ENCODE results near the gene EGLN2. TPM values are rescaled to one million over a fixed set of nuclear protein-coding genes. Genes with fewer than 3 reads are reported as not detected.
"Not testable (repeated sequence)": the region's sequence is repeated elsewhere in the genome, so short reads cannot be mapped to it uniquely, and the experiment has no call there.

The EGLN2 gene
- total RNA-seq, 2 experiments from 2014 or later, result 87.4 to 90.1 TPM

DNA sequence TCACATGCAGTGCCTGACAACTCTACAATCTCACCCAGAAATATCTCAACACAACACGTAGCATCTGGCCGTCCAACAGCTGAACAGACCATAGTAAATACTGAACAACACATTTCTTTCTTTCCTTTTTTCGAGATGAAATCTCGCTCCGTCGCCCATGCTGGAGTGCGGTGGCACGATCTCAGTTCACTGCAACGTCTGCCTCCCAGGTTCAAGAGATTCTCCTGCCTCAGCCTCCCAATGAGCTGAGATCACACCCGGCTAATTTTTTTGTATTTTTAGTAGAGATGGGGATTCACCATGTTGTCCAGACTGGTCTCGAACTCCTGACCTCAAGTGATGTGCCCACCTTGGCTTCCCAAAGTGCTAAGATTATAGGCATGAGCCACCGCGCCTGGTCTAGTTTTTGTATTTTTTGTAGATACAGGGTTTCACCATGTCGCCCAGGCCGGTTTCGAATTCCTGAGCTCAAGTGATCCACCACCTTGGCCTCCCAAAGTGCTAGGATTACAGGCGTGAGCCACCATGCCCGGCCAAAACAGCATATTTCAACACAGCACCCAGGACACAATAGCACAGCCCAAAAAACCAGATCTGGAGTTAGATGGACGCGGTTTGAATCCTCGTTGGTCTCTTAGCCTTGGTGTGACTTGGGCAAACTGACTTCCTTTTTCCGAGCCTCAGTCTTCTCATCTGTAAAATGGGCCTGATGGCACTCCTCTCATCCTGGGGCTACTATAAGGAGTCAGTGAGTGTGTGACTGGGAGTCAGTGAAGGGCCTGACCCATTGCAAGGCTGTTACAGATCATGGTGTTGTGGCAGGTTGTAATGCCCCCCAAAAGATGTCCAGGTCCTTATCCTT, 28.6 kb downstream of the EGLN2 start:
- Mint-ChIP-seq H3K27me3 (no peaks in the 10 kb centered on the region), H3K36me3 (ENCODE audit: low read depth) (peaks cover 4% of the 10 kb centered on the region), H3K4me3 (no peak overlapping the region), H3K4me1 (ENCODE audit: low read depth) (peaks cover 21% of the 10 kb centered on the region), H3K27ac (no peak overlapping the region), H3K9me3 (no peaks in the 10 kb centered on the region)
- DNase-seq (no peak), ATAC-seq (no peak)
- ChIA-PET POLR2A (no interaction called here), CTCF (interaction anchor here (1.5 to 2.0 kb wide), 2 partner anchors 21 to 164 kb away, joined by 4 read pairs; no protein-coding TSS in a partner anchor)
- intact Hi-C loops (cut with micrococcal nuclease), result no loop called here
- TF ChIP-seq, protein P1, sequence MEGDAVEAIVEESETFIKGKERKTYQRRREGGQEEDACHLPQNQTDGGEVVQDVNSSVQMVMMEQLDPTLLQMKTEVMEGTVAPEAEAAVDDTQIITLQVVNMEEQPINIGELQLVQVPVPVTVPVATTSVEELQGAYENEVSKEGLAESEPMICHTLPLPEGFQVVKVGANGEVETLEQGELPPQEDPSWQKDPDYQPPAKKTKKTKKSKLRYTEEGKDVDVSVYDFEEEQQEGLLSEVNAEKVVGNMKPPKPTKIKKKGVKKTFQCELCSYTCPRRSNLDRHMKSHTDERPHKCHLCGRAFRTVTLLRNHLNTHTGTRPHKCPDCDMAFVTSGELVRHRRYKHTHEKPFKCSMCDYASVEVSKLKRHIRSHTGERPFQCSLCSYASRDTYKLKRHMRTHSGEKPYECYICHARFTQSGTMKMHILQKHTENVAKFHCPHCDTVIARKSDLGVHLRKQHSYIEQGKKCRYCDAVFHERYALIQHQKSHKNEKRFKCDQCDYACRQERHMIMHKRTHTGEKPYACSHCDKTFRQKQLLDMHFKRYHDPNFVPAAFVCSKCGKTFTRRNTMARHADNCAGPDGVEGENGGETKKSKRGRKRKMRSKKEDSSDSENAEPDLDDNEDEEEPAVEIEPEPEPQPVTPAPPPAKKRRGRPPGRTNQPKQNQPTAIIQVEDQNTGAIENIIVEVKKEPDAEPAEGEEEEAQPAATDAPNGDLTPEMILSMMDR (IDR thresholded peaks at IDR 0.05), result no peak

DNA sequence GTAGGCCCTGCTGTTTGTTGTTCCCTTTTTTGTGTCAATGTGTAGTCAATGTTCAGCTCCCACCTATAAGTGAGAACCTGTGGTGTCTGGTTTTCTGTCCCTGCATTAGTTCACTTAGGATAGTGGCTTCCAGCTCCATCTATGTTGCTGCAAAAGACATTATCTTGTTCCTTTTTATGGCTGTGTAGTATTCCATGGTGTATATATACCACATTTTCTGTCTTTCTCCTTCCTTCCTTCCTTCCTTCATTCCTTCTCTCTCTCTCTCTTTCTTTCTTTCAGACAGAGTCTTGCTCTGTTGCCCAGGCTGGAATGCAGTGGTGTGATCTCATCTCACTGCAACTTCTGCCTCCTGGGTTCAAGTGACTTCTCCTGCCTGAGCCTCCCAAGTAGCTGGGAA, 30.2 kb downstream of the EGLN2 start:
- Mint-ChIP-seq H3K4me3 (no peak overlapping the region), H3K9me3 (no peaks in the 10 kb centered on the region)
- no peak for ATAC-seq

DNA sequence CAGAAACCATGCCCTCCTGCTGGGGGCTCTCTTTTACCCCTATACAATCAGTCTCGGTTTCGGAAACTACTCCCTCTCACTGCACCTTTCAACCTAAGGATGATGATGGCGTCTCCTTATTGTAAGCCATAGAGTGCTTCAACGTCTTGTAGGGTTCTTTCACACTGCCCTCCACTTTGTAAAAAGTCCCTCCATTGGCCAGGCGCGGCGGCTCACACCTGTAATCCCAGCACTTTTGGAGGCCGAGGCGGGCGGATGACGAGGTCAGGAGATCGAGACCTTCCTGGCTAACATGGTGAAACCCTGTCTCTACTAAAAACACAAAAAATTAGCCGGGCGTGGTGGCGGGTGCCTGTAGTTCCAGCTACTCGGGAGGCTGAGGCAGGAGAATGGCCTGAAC, 31.8 kb downstream of the EGLN2 start:
- CTCF ChIA-PET; ATAC-seq; intact Hi-C loops (cut with micrococcal nuclease); H3K27me3 Mint-ChIP-seq; H3K36me3 Mint-ChIP-seq (ENCODE audit: low read depth); H3K4me3 Mint-ChIP-seq; H3K27ac Mint-ChIP-seq; DNase-seq; POLR2A ChIA-PET; H3K9me3 Mint-ChIP-seq: not testable (repeated sequence)
- peaks cover 27% of the 10 kb centered on the region for H3K4me1 Mint-ChIP-seq (ENCODE audit: low read depth)

More for the DNA sequence above, 30.2 kb downstream of the EGLN2 start:
- ChIA-PET CTCF (interaction anchor here (1.0 to 2.0 kb wide), 2 partner anchors 146 to 166 kb away, joined by 3 to 4 read pairs; no protein-coding TSS in a partner anchor), POLR2A (no interaction called here)
- intact Hi-C loops (cut with micrococcal nuclease), result no loop called here
- no peak for DNase-seq
- TF ChIP-seq, protein P1 (IDR thresholded peaks at IDR 0.05), result no peak
- H3K4me1 Mint-ChIP-seq (ENCODE audit: low read depth), result peaks cover 32% of the 10 kb centered on the region
- H3K27ac Mint-ChIP-seq, result no peak overlapping the region
- peaks cover 4% of the 10 kb centered on the region for H3K36me3 Mint-ChIP-seq (ENCODE audit: low read depth)
- no peaks in the 10 kb centered on the region for H3K27me3 Mint-ChIP-seq

DNA sequence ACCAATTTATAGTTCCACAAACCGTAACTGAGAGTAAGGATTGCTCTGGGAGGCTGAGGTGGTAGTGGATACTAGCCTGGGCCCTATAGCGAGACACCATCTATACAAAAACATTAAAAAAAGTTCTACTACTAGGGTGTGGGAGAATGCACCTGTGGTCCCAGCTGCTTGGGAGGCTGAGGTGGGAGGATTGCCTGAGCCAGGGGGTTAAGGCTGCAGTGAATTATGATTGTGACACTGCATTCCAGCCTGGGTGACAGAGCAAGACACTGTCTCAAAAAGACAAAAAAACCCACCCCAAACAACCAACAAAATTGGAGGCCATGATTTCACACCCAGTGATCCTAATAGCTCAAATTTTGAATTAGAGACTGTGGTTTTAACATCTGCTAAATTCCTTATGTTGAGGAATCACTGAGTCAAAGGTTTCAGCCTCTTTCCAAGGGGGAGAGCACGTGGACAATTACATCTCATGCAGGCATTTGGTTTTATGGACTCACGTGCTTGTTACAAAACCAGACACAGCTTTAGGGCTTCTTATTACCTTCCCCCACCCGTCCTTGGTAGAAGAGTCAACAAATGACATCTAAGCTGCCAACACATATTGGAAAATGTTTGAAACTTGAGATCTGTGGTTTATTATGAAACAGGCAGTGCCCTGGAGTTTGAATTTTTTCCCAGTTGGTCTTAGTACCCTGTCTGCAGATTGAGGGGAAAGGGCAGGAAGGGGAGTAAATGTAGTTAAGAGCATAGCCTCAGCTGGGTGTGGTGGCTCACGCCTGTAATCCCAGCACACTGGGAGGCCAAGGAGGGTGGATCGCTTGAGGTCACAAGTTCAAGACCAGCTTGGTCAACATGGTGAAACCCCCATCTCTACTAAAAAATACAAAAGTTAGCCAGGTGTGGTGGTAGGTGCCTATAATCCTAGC, 32.8 kb downstream of the EGLN2 start:
- POLR2A ChIA-PET, result no interaction called here
- Mint-ChIP-seq H3K9me3 (no peaks in the 10 kb centered on the region), H3K36me3 (ENCODE audit: low read depth) (peaks cover 4% of the 10 kb centered on the region), H3K4me3 (no peak overlapping the region), H3K27ac (no peak overlapping the region), H3K4me1 (ENCODE audit: low read depth) (peaks cover 23% of the 10 kb centered on the region), H3K27me3 (no peaks in the 10 kb centered on the region)
- intact Hi-C loops (cut with micrococcal nuclease), result no loop called here
- CTCF ChIA-PET, result interaction anchor here (1.0 to 1.7 kb wide), 2 partner anchors 12 to 24 kb away, joined by 3 to 5 read pairs; no protein-coding TSS in a partner anchor
- DNase-seq (no peak), ATAC-seq (no peak)
- TF ChIP-seq, protein P1 (IDR thresholded peaks at IDR 0.05), result no peak

DNA sequence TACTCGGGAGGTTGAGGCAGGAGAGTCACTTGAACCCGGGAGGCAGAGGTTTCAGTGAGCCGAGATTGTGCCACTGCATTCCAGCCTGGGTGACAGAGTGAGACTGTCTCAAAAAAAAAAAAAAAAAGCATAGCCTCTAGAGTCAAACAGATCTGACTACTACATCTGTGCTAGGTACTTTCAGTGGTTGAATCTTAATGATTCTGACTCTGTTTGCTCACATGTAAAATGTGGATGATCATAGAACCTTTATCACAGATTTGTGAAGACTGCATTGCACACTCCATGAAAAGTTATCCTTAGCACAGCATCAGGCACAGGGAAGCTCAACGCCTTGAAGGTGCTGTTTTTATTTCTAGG, 33.4 kb downstream of the EGLN2 start:
- peaks cover 17% of the 10 kb centered on the region for H3K4me1 Mint-ChIP-seq (ENCODE audit: low read depth)
- H3K9me3 Mint-ChIP-seq; DNase-seq; H3K27ac Mint-ChIP-seq; H3K27me3 Mint-ChIP-seq; POLR2A ChIA-PET; H3K36me3 Mint-ChIP-seq (ENCODE audit: low read depth); intact Hi-C loops (cut with micrococcal nuclease); H3K4me3 Mint-ChIP-seq: not testable (repeated sequence)
- CTCF ChIA-PET, result interaction anchor here (1.0 to 1.7 kb wide), 3 partner anchors 12 to 24 kb away, joined by 3 to 5 read pairs (median 3); no protein-coding TSS in a partner anchor
- peak; percentile 51 for ATAC-seq

DNA sequence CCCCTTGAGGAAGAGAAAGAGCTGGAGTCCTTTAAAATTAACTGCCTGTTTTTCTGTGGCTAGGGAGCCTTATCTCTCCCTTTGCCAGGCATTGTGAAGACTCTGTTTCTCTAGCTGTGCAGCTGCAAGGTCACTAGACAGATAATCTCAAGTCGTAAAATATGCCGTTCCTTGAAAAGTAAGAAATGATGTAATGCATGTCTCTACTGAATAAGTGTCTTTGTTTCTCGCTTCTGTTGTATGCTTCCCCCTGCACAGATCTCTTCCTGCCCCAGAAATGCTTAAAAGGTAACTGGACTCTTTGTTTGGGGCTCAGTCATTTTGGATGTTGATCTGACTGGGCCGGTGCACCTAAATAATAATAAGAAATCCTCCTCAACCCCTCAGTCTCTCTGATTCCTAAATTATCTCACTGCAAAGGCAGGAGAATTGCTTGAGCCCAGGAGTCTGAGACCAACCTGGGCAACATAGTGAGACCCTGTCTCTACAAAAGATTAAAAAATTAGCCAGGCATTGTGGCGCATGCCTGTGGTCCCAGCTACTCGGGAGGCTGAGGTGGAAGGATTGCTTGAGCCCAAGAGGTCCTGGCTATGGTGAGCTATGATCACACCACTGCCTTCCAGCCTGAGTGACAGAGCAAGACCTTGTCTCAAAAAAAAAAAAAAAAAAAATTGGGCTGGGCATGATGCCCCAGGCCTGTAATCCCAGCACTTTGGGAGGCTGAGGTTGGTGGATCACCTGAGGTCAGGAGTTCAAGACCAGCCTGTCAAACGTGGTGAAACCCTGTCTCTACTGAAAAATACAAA, 34.9 kb downstream of the EGLN2 start:
- H3K36me3 Mint-ChIP-seq (ENCODE audit: low read depth); DNase-seq; H3K4me3 Mint-ChIP-seq; H3K9me3 Mint-ChIP-seq; ATAC-seq; intact Hi-C loops (cut with micrococcal nuclease); H3K27me3 Mint-ChIP-seq: not testable (repeated sequence)
- POLR2A ChIA-PET, result interaction anchor here (0.7 kb wide), 1 partner anchor 486 kb away, joined by 3 read pairs; the partner anchor contains the start of gene C19orf47
- Mint-ChIP-seq H3K27ac (peak overlapping the region; percentile 8), H3K4me1 (ENCODE audit: low read depth) (peaks cover 17% of the 10 kb centered on the region)
- CTCF ChIA-PET, result interaction anchor here (0.5 to 1.0 kb wide), 2 partner anchors 14 to 171 kb away, joined by 3 read pairs; no protein-coding TSS in a partner anchor
